Mucosa of descending colon (tissue), 3 donors: ENCODE results near the gene HOXD10. TPM values are rescaled to one million over a fixed set of nuclear protein-coding genes. Genes with fewer than 3 reads are reported as not detected.

Source experiments
- ATAC-seq: fragments of 200-7000 bp; cut with Tn5 transposase; one replicate; pipeline ENCODE4 v1.9.1; 2020; ENCODE audit warnings: mild to moderate bottlenecking, moderate library complexity
- DNase-seq, 3 donors: peaks; one replicate each; pipeline ENCODE4 v3.0.0-alpha.2; 2020
- H3K36me3 ChIP-seq: fragments of 200-600 bp; one replicate; pipeline ENCODE4 v1.8.0; 2021; ENCODE audit warnings: low read depth, mild to moderate bottlenecking
- H3K4me1 ChIP-seq: fragments of 200-600 bp; one replicate; pipeline ENCODE4 v1.8.0; 2021; ENCODE audit warnings: low read depth, mild to moderate bottlenecking
- H3K4me3 ChIP-seq: fragments of 200-600 bp; one replicate; pipeline ENCODE4 v1.8.0; 2021; ENCODE audit warnings: mild to moderate bottlenecking
- H3K9me3 ChIP-seq: fragments of 200-600 bp; one replicate; pipeline ENCODE4 v1.8.0; 2021; ENCODE audit warnings: mild to moderate bottlenecking
- CTCF ChIP-seq: fragments of 200-600 bp; IDR thresholded peaks from one replicate; pipeline ENCODE4 v1.8.0; 2022; ENCODE audit warnings: antibody characterized with exemption, mild to moderate bottlenecking
- intact Hi-C, 2 donors: fragments of 100-400 bp; cut with DNase I in 1 of 2; cut with micrococcal nuclease in 1 of 2; formaldehyde crosslinking; loops; one replicate each; pipeline versions ENCODE4 v1.11.0 to v1.11.1; 2022; cut with DNase I, micrococcal nuclease
- total RNA-seq, 3 donors: library from RNA; stranded (reverse); fragmentation: NEBNext Ultra II Directional in 2 of 3; extraction: Animal tissue kit (Norgen Biotek cat#: 25700) in 2 of 3; gene quantifications; one replicate each; pipeline versions ENCODE4 v1.2.1 to v1.2.4, GENCODE V29; 2021 to 2023
- donor health status: DM: no; HTN: no; CAD: no; lungs with moderate emphysema.
- donor health status: DM: no; HTN: no; CAD: no.
- donor health status: DM: no; HTN: yes; CAD: no.

HOXD10 gene
- total RNA-seq, 3 donors from 2014 or later, result 1.8 to 4.1 (median 3.0) TPM

GRCh38 chr2:176128172-176128981 lies 11.8 kb downstream of the HOXD10 start:
- Histone ChIP-seq H3K4me1 (peaks cover 17% of the 10 kb centered on the region), H3K9me3 (no peaks in the 10 kb centered on the region), H3K36me3 (no peaks in the 10 kb centered on the region), H3K4me3 (no peak overlapping the region)
- intact Hi-C loops, result loop anchor here (5.0 to 10.0 kb wide), 4 partner anchors 509 to 1016 kb away; no protein-coding TSS in a partner anchor
- DNase-seq (peak in 1 of 3 donors; percentile 52), ATAC-seq (peak; percentile 25)
- TF ChIP-seq CTCF, result no peak

GRCh38 chr2:176128982-176129796 lies 12.6 kb downstream of the HOXD10 start, which contains the start of gene HOXD8:
Gene HOXD8 (plus strand): TSS chr2:176129705. CDS start chr2:176130367, 662 bp downstream.
- no peaks in the 10 kb centered on the region for H3K36me3 ChIP-seq
- H3K4me1 ChIP-seq, result peaks cover 17% of the 10 kb centered on the region
- intact Hi-C loops, result loop anchor here (5.0 to 10.0 kb wide), 4 partner anchors 508 to 1016 kb away; no protein-coding TSS in a partner anchor
- H3K9me3 ChIP-seq, result no peaks in the 10 kb centered on the region
- ATAC-seq (peak; percentile 83), DNase-seq (peak; percentile 71 to 84 (median 76))
- H3K4me3 ChIP-seq, result peak within 1 kb of the TSS; percentile 36
- TF ChIP-seq CTCF, result no peak

GRCh38 chr2:176129813-176130146 lies 13.2 kb downstream of the HOXD10 start:
- intact Hi-C loops, result loop anchor here (5.0 to 10.0 kb wide), 4 partner anchors 508 to 1015 kb away; no protein-coding TSS in a partner anchor
- H3K4me3 ChIP-seq, result peak overlapping the region; percentile 36
- TF ChIP-seq CTCF, result no peak
- ATAC-seq (peak; percentile 57), DNase-seq (peak in 2 of 3 donors; percentile 55 to 60)
- H3K4me1 ChIP-seq, result peaks cover 17% of the 10 kb centered on the region
- no peaks in the 10 kb centered on the region for H3K36me3 ChIP-seq
- H3K9me3 ChIP-seq, result no peaks in the 10 kb centered on the region

- Histone ChIP-seq H3K4me3 (peak overlapping the region; percentile 36), H3K36me3 (no peaks in the 10 kb centered on the region), H3K4me1 (peaks cover 17% of the 10 kb centered on the region), H3K9me3 (no peaks in the 10 kb centered on the region)
- no peak for TF ChIP-seq CTCF
- intact Hi-C loops, result no loop called here
- ATAC-seq (peak; percentile 61), DNase-seq (peak; percentile 60 to 74 (median 67))
Measured at GRCh38 chr2:176130147-176130956, 13.8 kb downstream of the HOXD10 start.
